ENCODE results near the gene DUSP12. TPM values are rescaled to one million over a fixed set of nuclear protein-coding genes. Genes with fewer than 3 reads are reported as not detected.

DUSP12 gene
- total and polyA plus RNA-seq, 5 donors from 2014 or later, result 15.2 to 69.9 (median 57.8) TPM

DNA sequence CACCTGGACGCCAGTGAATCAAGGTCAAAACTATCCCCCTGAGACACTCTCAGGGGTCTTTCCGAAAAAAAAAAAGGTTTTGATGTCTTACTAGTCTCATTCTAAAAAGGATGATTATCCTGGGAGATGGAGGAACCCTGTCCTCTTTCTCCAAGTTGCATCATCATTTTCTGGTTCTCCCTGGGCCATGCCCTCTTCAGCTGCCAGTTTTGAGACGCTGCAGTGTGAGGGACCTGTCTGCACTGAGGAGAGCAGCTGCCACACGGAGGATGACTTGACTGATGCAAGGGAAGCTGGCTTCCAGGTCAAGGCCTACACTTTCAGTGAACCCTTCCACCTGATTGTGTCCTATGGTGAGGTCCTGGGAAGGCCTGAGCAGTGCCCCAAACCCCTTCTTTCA is 39.0 kb upstream of the DUSP12 start:
- Mint-ChIP-seq H3K4me3 (no peak overlapping the region), H3K27ac (no peak overlapping the region), H3K27me3 (peaks cover 27% of the 10 kb centered on the region), H3K36me3 (no peaks in the 10 kb centered on the region), H3K4me1 (no peaks in the 10 kb centered on the region), H3K9me3 (no peaks in the 10 kb centered on the region)
- Histone ChIP-seq H3K36me3 (ENCODE audit: control insufficient read depth, insufficient read depth, low read length) (no peaks in the 10 kb centered on the region), H3K4me3 (ENCODE audit: low read depth, low read length) (no peak overlapping the region), H3K27ac (ENCODE audit: insufficient read depth, low read length, poor library complexity, severe bottlenecking) (no peak overlapping the region), H3K9me3 (ENCODE audit: control insufficient read depth in 2 of 2, low read length in 2 of 2) (no peaks in the 10 kb centered on the region), H3K4me1 (ENCODE audit: control insufficient read depth, insufficient read depth, low read length, poor library complexity, severe bottlenecking) (no peaks in the 10 kb centered on the region), H3K27me3 (ENCODE audit: control insufficient read depth, insufficient read depth, low read length) (peaks cover 8% of the 10 kb centered on the region)
- DNase-seq, result no peak
- ATAC-seq (ENCODE audit: low read depth in 2 of 2), result no peak

GRCh38 chr1:161718559-161719324 is 30.8 kb upstream of the DUSP12 start:
- DNase-seq (no peak), ATAC-seq (ENCODE audit: low read depth in 2 of 2) (no peak)
- Histone ChIP-seq H3K36me3 (ENCODE audit: control insufficient read depth, insufficient read depth, low read length) (no peaks in the 10 kb centered on the region), H3K27ac (ENCODE audit: insufficient read depth, low read length, poor library complexity, severe bottlenecking) (no peak overlapping the region), H3K4me3 (ENCODE audit: low read depth, low read length) (no peak overlapping the region), H3K27me3 (ENCODE audit: control insufficient read depth, insufficient read depth, low read length) (peaks cover 12% of the 10 kb centered on the region), H3K9me3 (ENCODE audit: control insufficient read depth in 2 of 2, low read length in 2 of 2) (no peaks in the 10 kb centered on the region), H3K4me1 (ENCODE audit: control insufficient read depth, insufficient read depth, low read length, poor library complexity, severe bottlenecking) (no peaks in the 10 kb centered on the region)
- Mint-ChIP-seq H3K9me3 (peaks cover 0 to 2% (median 0%) of the 10 kb centered on the region in 7 donors), H3K27me3 (peaks cover 60% of the 10 kb centered on the region), H3K4me1 (peaks cover 0 to 5% (median under 1%) of the 10 kb centered on the region in 4 donors), H3K27ac (no peak overlapping the region), H3K4me3 (no peak overlapping the region), H3K36me3 (no peaks in the 10 kb centered on the region)

DNA sequence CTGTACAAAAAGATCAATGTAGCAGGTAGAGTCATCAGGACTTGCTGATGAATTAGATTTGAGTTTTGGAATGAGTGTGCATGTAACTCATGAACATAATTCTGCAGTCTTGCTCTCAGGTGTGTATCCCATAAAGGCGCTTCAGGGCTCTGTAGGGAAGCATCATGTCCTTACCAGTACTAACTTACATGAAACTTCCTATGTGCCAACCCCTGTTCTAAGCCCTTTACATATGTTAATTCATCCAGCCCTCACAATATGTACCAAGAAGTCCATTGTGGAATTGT is 30.3 kb upstream of the DUSP12 start:
- Histone ChIP-seq H3K36me3 (ENCODE audit: control insufficient read depth, insufficient read depth, low read length) (no peaks in the 10 kb centered on the region), H3K4me1 (ENCODE audit: control insufficient read depth, insufficient read depth, low read length, poor library complexity, severe bottlenecking) (no peaks in the 10 kb centered on the region), H3K27me3 (ENCODE audit: control insufficient read depth, insufficient read depth, low read length) (peaks cover 12% of the 10 kb centered on the region), H3K4me3 (ENCODE audit: low read depth, low read length) (no peak overlapping the region), H3K27ac (ENCODE audit: insufficient read depth, low read length, poor library complexity, severe bottlenecking) (no peak overlapping the region), H3K9me3 (ENCODE audit: control insufficient read depth in 2 of 2, low read length in 2 of 2) (no peaks in the 10 kb centered on the region)
- H3K4me1 Mint-ChIP-seq, result peaks cover 0 to 5% (median under 1%) of the 10 kb centered on the region in 4 donors
- no peak for DNase-seq
- H3K27ac Mint-ChIP-seq, result no peak overlapping the region
- peaks cover 0 to 2% (median 0%) of the 10 kb centered on the region in 7 donors for H3K9me3 Mint-ChIP-seq
- H3K4me3 Mint-ChIP-seq, result no peak overlapping the region
- peaks cover 66% of the 10 kb centered on the region for H3K27me3 Mint-ChIP-seq
- ATAC-seq (ENCODE audit: low read depth in 2 of 2), result no peak
- no peaks in the 10 kb centered on the region for H3K36me3 Mint-ChIP-seq

GRCh38 chr1:161720422-161720821 is 29.2 kb upstream of the DUSP12 start:
- H3K9me3 Mint-ChIP-seq, result peaks cover 0 to 4% (median 0%) of the 10 kb centered on the region in 7 donors
- peaks cover 70% of the 10 kb centered on the region for H3K27me3 Mint-ChIP-seq

DNA sequence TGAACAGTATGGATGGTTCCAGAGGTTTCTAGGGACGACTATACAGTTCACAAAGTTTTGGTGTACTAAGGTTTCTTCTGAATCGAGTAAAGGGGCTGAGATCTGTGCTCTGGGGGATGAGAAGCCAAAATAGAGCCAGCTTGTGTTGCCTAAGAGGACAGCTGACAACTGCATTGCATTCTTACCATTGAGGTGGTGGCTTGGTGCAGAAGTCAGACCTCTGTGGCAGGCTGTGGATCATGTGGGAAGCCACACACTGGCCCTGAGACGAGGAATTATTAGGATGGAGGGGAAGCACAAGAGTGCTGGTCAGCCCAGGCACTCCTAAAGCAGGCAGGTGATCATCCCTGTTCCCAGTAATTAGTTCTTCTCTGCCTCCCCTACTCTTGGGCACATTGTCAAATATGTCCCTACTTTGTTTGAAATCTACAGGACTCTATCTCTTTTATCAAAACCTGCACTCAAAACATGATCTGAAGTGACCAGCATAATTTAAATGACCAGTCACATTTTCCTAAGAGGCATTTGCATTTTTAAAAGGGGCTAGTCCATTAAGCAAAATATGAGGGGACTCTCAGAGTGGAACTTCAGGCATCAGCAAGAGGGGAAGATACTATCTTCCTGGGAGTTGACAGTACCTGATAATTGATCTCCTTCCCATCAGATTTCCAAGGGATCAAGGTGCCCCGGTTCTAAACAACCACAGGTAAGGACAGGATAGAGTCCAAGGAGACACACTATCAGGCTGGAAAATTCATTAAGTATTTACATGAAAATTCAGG is 28.4 kb upstream of the DUSP12 start, which contains the start of gene FCRLB:
TSS of gene FCRLB (plus strand) at position 589 of the 782 bp plus-strand sequence. CDS start 1,129 bp downstream, outside the sequence.
- H3K36me3 ChIP-seq (ENCODE audit: control insufficient read depth, insufficient read depth, low read length), result no peaks in the 10 kb centered on the region
- DNase-seq (no peak), ATAC-seq (ENCODE audit: low read depth in 2 of 2) (no peak)
- peaks cover 8% of the 10 kb centered on the region for H3K4me1 ChIP-seq (ENCODE audit: control insufficient read depth, insufficient read depth, low read length, poor library complexity, severe bottlenecking)
- no peak within 1 kb of the TSS for H3K4me3 ChIP-seq (ENCODE audit: low read depth, low read length)
- H3K27me3 ChIP-seq (ENCODE audit: control insufficient read depth, insufficient read depth, low read length), result peaks cover 15% of the 10 kb centered on the region
- Mint-ChIP-seq H3K4me1 (peaks cover 0 to 14% (median 9%) of the 10 kb centered on the region in 4 donors), H3K4me3 (peak within 1 kb of the TSS in 1 of 4 donors; percentile 9), H3K27me3 (peaks cover 75% of the 10 kb centered on the region), H3K27ac (no peak within 1 kb of the TSS), H3K9me3 (peaks cover 0 to 4% (median 0%) of the 10 kb centered on the region in 7 donors), H3K36me3 (no peaks in the 10 kb centered on the region)
- no peak within 1 kb of the TSS for H3K27ac ChIP-seq (ENCODE audit: insufficient read depth, low read length, poor library complexity, severe bottlenecking)
- H3K9me3 ChIP-seq (ENCODE audit: control insufficient read depth in 2 of 2, low read length in 2 of 2), result no peaks in the 10 kb centered on the region

More at GRCh38 chr1:161720422-161720821, 29.2 kb upstream of the DUSP12 start:
- no peak overlapping the region for H3K4me3 Mint-ChIP-seq
- ATAC-seq (ENCODE audit: low read depth in 2 of 2), result no peak
- no peak overlapping the region for H3K4me3 ChIP-seq (ENCODE audit: low read depth, low read length)
- H3K27me3 ChIP-seq (ENCODE audit: control insufficient read depth, insufficient read depth, low read length), result peaks cover 15% of the 10 kb centered on the region
- no peak overlapping the region for H3K27ac ChIP-seq (ENCODE audit: insufficient read depth, low read length, poor library complexity, severe bottlenecking)
- H3K9me3 ChIP-seq (ENCODE audit: control insufficient read depth in 2 of 2, low read length in 2 of 2), result no peaks in the 10 kb centered on the region
- H3K36me3 ChIP-seq (ENCODE audit: control insufficient read depth, insufficient read depth, low read length), result no peaks in the 10 kb centered on the region
- H3K27ac Mint-ChIP-seq, result no peak overlapping the region
- peaks cover under 1% of the 10 kb centered on the region for H3K4me1 ChIP-seq (ENCODE audit: control insufficient read depth, insufficient read depth, low read length, poor library complexity, severe bottlenecking)
- peaks cover 0 to 7% (median 3%) of the 10 kb centered on the region in 4 donors for H3K4me1 Mint-ChIP-seq
- no peaks in the 10 kb centered on the region for H3K36me3 Mint-ChIP-seq
- DNase-seq, result no peak

GRCh38 chr1:161721738-161722343 is 27.7 kb upstream of the DUSP12 start:
- Mint-ChIP-seq H3K4me3 (peak overlapping the region in 1 of 4 donors; percentile 9), H3K27ac (no peak overlapping the region), H3K4me1 (peaks cover 0 to 15% (median 10%) of the 10 kb centered on the region in 4 donors), H3K36me3 (no peaks in the 10 kb centered on the region), H3K9me3 (peaks cover 0 to 4% (median 0%) of the 10 kb centered on the region in 7 donors), H3K27me3 (peaks cover 77% of the 10 kb centered on the region)
- ATAC-seq (ENCODE audit: low read depth in 2 of 2) (no peak), DNase-seq (no peak)
- H3K27me3 ChIP-seq (ENCODE audit: control insufficient read depth, insufficient read depth, low read length), result peaks cover 10% of the 10 kb centered on the region
- H3K27ac ChIP-seq (ENCODE audit: insufficient read depth, low read length, poor library complexity, severe bottlenecking), result no peak overlapping the region
- H3K9me3 ChIP-seq (ENCODE audit: control insufficient read depth in 2 of 2, low read length in 2 of 2), result no peaks in the 10 kb centered on the region
- no peaks in the 10 kb centered on the region for H3K36me3 ChIP-seq (ENCODE audit: control insufficient read depth, insufficient read depth, low read length)
- peaks cover 11% of the 10 kb centered on the region for H3K4me1 ChIP-seq (ENCODE audit: control insufficient read depth, insufficient read depth, low read length, poor library complexity, severe bottlenecking)
- H3K4me3 ChIP-seq (ENCODE audit: low read depth, low read length), result no peak overlapping the region

GRCh38 chr1:161722406-161722805 is 27.2 kb upstream of the DUSP12 start:
- H3K4me1 ChIP-seq (ENCODE audit: control insufficient read depth, insufficient read depth, low read length, poor library complexity, severe bottlenecking), result peaks cover 15% of the 10 kb centered on the region
- no peaks in the 10 kb centered on the region for H3K9me3 ChIP-seq (ENCODE audit: control insufficient read depth in 2 of 2, low read length in 2 of 2)

More at GRCh38 chr1:161722406-161722805, 27.2 kb upstream of the DUSP12 start:
- Histone ChIP-seq H3K27me3 (ENCODE audit: control insufficient read depth, insufficient read depth, low read length) (peaks cover 10% of the 10 kb centered on the region), H3K4me3 (ENCODE audit: low read depth, low read length) (no peak overlapping the region), H3K27ac (ENCODE audit: insufficient read depth, low read length, poor library complexity, severe bottlenecking) (no peak overlapping the region), H3K36me3 (ENCODE audit: control insufficient read depth, insufficient read depth, low read length) (no peaks in the 10 kb centered on the region)
- H3K27me3 Mint-ChIP-seq, result peaks cover 73% of the 10 kb centered on the region
- H3K9me3 Mint-ChIP-seq, result peaks cover 0 to 2% (median 0%) of the 10 kb centered on the region in 7 donors
- no peak for ATAC-seq (ENCODE audit: low read depth in 2 of 2)
- no peak for DNase-seq
- H3K27ac Mint-ChIP-seq, result no peak overlapping the region
- no peaks in the 10 kb centered on the region for H3K36me3 Mint-ChIP-seq
- peaks cover under 1 to 16% (median 10%) of the 10 kb centered on the region in 4 donors for H3K4me1 Mint-ChIP-seq
- no peak overlapping the region for H3K4me3 Mint-ChIP-seq

Data from CD4-positive, CD25-positive, alpha-beta regulatory T cell (primary cell).